Smooth muscle cell (in vitro differentiated cells): ENCODE results near the gene APCDD1L. TPM values are rescaled to one million over a fixed set of nuclear protein-coding genes. Genes with fewer than 3 reads are reported as not detected.

Experiments
- DNase-seq: peaks from one replicate; lab custom pipeline; 2025; ENCODE audit not compliant: unreplicated experiment; lab: John Stamatoyannopoulos, UW
- H2AFZ ChIP-seq: fragments of 200-600 bp; sonication (generic); 2 replicates; pipeline ENCODE4 v1.6.0; 2016; ENCODE audit warnings: antibody characterized with exemption, low read depth, mild to moderate bottlenecking
- H3F3A ChIP-seq: fragments of 200-600 bp; sonication (generic); 2 replicates; pipeline ENCODE4 v1.6.0; 2017; ENCODE audit warnings: antibody characterized with exemption, low read depth
- H3K27ac ChIP-seq: fragments of 200-600 bp; sonication (generic); 2 replicates; pipeline ENCODE4 v1.5.1; 2016; ENCODE audit warnings: low read depth, mild to moderate bottlenecking
- H3K27me3 ChIP-seq: fragments of 200-600 bp; sonication (generic); 2 replicates; pipeline ENCODE4 v1.6.1; 2016; ENCODE audit warnings: low read depth, mild to moderate bottlenecking
- H3K36me3 ChIP-seq: fragments of 200-600 bp; sonication (generic); 2 replicates; pipeline ENCODE4 v1.5.1; 2016; ENCODE audit warnings: low read depth
- H3K4me1 ChIP-seq: fragments of 200-600 bp; sonication (generic); 2 replicates; pipeline ENCODE4 v1.5.1; 2016; ENCODE audit warnings: low read depth
- H3K4me2 ChIP-seq: fragments of 200-600 bp; sonication (generic); 2 replicates; pipeline ENCODE4 v1.6.0; 2016; ENCODE audit warnings: mild to moderate bottlenecking
- H3K4me3 ChIP-seq: fragments of 200-600 bp; sonication (generic); 2 replicates; pipeline ENCODE4 v1.5.1; 2016; ENCODE audit warnings: mild to moderate bottlenecking
- H3K79me2 ChIP-seq: fragments of 200-600 bp; sonication (generic); 2 replicates; pipeline ENCODE4 v1.6.0; 2016; ENCODE audit warnings: low read depth, mild to moderate bottlenecking
- H3K9ac ChIP-seq: fragments of 200-600 bp; sonication (generic); 2 replicates; pipeline ENCODE4 v1.6.0; 2016; ENCODE audit warnings: low read depth
- H3K9me3 ChIP-seq: fragments of 200-600 bp; sonication (generic); replicated peaks from 2 replicates; pipeline ENCODE4 v1.5.1; 2016; ENCODE audit warnings: low read depth
- H4K20me1 ChIP-seq: fragments of 200-600 bp; sonication (generic); 2 replicates; pipeline ENCODE4 v1.6.0; 2016; ENCODE audit warnings: low read depth
- CTCF ChIP-seq: fragments of 200-600 bp; sonication (generic); IDR thresholded peaks from 2 replicates; pipeline ENCODE4 v1.5.1; 2017; ENCODE audit warnings: borderline replicate concordance, mild to moderate bottlenecking, antibody characterized with exemption; ENCODE audit not compliant: insufficient read depth, poor library complexity, severe bottlenecking
- WGBS: methylation state at CpG from one replicate; pipeline ENCODE4 v1.1.7; 2016; ENCODE audit warnings: low lambda C conversion rate; 5-methylcytosine and 5-hydroxymethylcytosine counted together
- polyA plus RNA-seq: library from polyadenylated mRNA; unstranded; fragments of >200 nt; fragmentation: Nextera tagmentation; extraction: Ambion mirVana; gene quantifications from 2 replicates; pipeline ENCODE4 v1.2.1, GENCODE V29; 2016
- total RNA-seq: library from RNA; depleted of rRNA; stranded (reverse); fragments of >200 nt; gene quantifications from 2 replicates; pipeline ENCODE4 v1.2.3, GENCODE V29; 2014

The APCDD1L gene
- total and polyA plus RNA-seq, 2 experiments from 2014 or later: 9.4 to 18.3 TPM

GRCh38 chr20:58449681-58450221, 65.4 kb downstream of the APCDD1L start:
- no peak overlapping the region for H2AFZ ChIP-seq

GRCh38 chr20:58448958-58449357, 66.2 kb downstream of the APCDD1L start:
- no peak for TF ChIP-seq CTCF
- Histone ChIP-seq H3K36me3 (no peaks in the 10 kb centered on the region), H4K20me1 (peaks cover 22% of the 10 kb centered on the region), H3K79me2 (no peaks in the 10 kb centered on the region), H3K27ac (no peak overlapping the region), H3F3A (no peaks in the 10 kb centered on the region), H3K4me2 (no peak overlapping the region), H3K9me3 (no peaks in the 10 kb centered on the region), H3K27me3 (no peaks in the 10 kb centered on the region), H2AFZ (no peak overlapping the region), H3K4me3 (no peak overlapping the region), H3K4me1 (peaks cover 4% of the 10 kb centered on the region), H3K9ac (no peak overlapping the region)
- DNase-seq: no peak
- 41% methylated on average over 4 of the region's 4 CpGs for WGBS

More at GRCh38 chr20:58449681-58450221, 65.4 kb downstream of the APCDD1L start:
- Histone ChIP-seq H3K9ac (no peak overlapping the region), H3K4me1 (peaks cover 4% of the 10 kb centered on the region), H4K20me1 (peaks cover 21% of the 10 kb centered on the region), H3K27me3 (no peaks in the 10 kb centered on the region), H3K4me3 (no peak overlapping the region), H3F3A (no peaks in the 10 kb centered on the region), H3K36me3 (no peaks in the 10 kb centered on the region), H3K27ac (no peak overlapping the region), H3K79me2 (no peaks in the 10 kb centered on the region), H3K4me2 (no peak overlapping the region), H3K9me3 (no peaks in the 10 kb centered on the region)
- DNase-seq: no peak
- no peak for TF ChIP-seq CTCF
- 66% methylated on average over 10 of the region's 10 CpGs for WGBS

GRCh38 chr20:58447511-58448391, 67.4 kb downstream of the APCDD1L start:
- Histone ChIP-seq H3K9ac (no peak overlapping the region), H3K36me3 (no peaks in the 10 kb centered on the region), H3K4me1 (peaks cover 2% of the 10 kb centered on the region), H3F3A (no peaks in the 10 kb centered on the region), H2AFZ (no peak overlapping the region), H3K79me2 (no peaks in the 10 kb centered on the region), H3K27me3 (no peaks in the 10 kb centered on the region), H3K4me2 (no peak overlapping the region), H3K4me3 (no peak overlapping the region), H4K20me1 (peaks cover 33% of the 10 kb centered on the region), H3K9me3 (no peaks in the 10 kb centered on the region), H3K27ac (no peak overlapping the region)
- 72% methylated on average over 10 of the region's 10 CpGs for WGBS
- DNase-seq: no peak
- TF ChIP-seq CTCF: peak; percentile 61

GRCh38 chr20:58446960-58447265, 68.3 kb downstream of the APCDD1L start:
- no peak overlapping the region for H2AFZ ChIP-seq
- TF ChIP-seq CTCF: no peak
- peaks cover 40% of the 10 kb centered on the region for H4K20me1 ChIP-seq
- H3K79me2 ChIP-seq: no peaks in the 10 kb centered on the region
- no peaks in the 10 kb centered on the region for H3K27me3 ChIP-seq
- H3K36me3 ChIP-seq: no peaks in the 10 kb centered on the region
- WGBS: 98% methylated on average over 7 of the region's 7 CpGs
- H3K9ac ChIP-seq: no peak overlapping the region
- no peak overlapping the region for H3K27ac ChIP-seq
- no peaks in the 10 kb centered on the region for H3F3A ChIP-seq
- no peaks in the 10 kb centered on the region for H3K9me3 ChIP-seq
- no peak for DNase-seq
- H3K4me2 ChIP-seq: no peak overlapping the region
- no peaks in the 10 kb centered on the region for H3K4me1 ChIP-seq
- no peak overlapping the region for H3K4me3 ChIP-seq
